DOHH2 (cell line): ENCODE results near the gene ADSL.

Experiments used
- H3F3A ChIP-seq: fragments of 200-600 bp; sonication (generic), shearing (Covaris generic); 2 replicates; pipeline ENCODE4 v1.6.0; 2016; ENCODE audit warnings: antibody characterized with exemption, mild to moderate bottlenecking; ENCODE audit not compliant: control insufficient read depth, insufficient read depth
- H3K27ac ChIP-seq: fragments of 200-600 bp; sonication (generic); 2 replicates; pipeline ENCODE4 v1.5.1; 2014; ENCODE audit warnings: low read depth, mild to moderate bottlenecking, low read length, moderate library complexity
- H3K27me3 ChIP-seq: fragments of 200-600 bp; sonication (generic); 2 replicates; pipeline ENCODE4 v1.6.1; 2014; ENCODE audit warnings: mild to moderate bottlenecking, low read length, mixed read lengths; ENCODE audit not compliant: control insufficient read depth
- H3K36me3 ChIP-seq: fragments of 200-600 bp; sonication (generic); 2 replicates; pipeline ENCODE4 v1.6.1; 2014; ENCODE audit warnings: mild to moderate bottlenecking, low read length, moderate library complexity, mixed read lengths; ENCODE audit not compliant: control insufficient read depth
- H3K4me1 ChIP-seq: fragments of 200-600 bp; sonication (generic); 2 replicates; pipeline ENCODE4 v1.6.1; 2014; ENCODE audit warnings: mild to moderate bottlenecking, low read length, mixed read lengths; ENCODE audit not compliant: control insufficient read depth
- H3K4me2 ChIP-seq: fragments of 200-600 bp; sonication (generic); 2 replicates; pipeline ENCODE4 v1.6.0; 2014; ENCODE audit warnings: mild to moderate bottlenecking, low read length, moderate library complexity
- H3K4me3 ChIP-seq: fragments of 200-600 bp; sonication (generic); 2 replicates; pipeline ENCODE4 v1.5.1; 2014; ENCODE audit warnings: mild to moderate bottlenecking, low read length, mixed read lengths
- H3K79me2 ChIP-seq: fragments of 200-600 bp; sonication (generic); 2 replicates; pipeline ENCODE4 v1.6.1; 2014; ENCODE audit warnings: mild to moderate bottlenecking, low read length, mixed read lengths; ENCODE audit not compliant: control insufficient read depth
- H3K9me2 ChIP-seq: fragments of 200-600 bp; sonication (generic); replicated peaks from 2 replicates; pipeline ENCODE4 v1.6.1; 2014; ENCODE audit warnings: mild to moderate bottlenecking, low read length, mixed read lengths; ENCODE audit not compliant: control insufficient read depth
- H3K9me3 ChIP-seq: fragments of 200-600 bp; sonication (generic); 2 replicates; pipeline ENCODE4 v1.6.1; 2014; ENCODE audit warnings: antibody characterized with exemption, low read length, mixed read lengths; ENCODE audit not compliant: control insufficient read depth, insufficient read depth
- H4K20me1 ChIP-seq: fragments of 200-600 bp; sonication (generic); 2 replicates; pipeline ENCODE4 v1.6.0; 2014; ENCODE audit warnings: low read depth, mild to moderate bottlenecking, antibody characterized with exemption, low read length, moderate library complexity; ENCODE audit not compliant: control insufficient read depth, insufficient read depth
- CTCF ChIP-seq: fragments of 200-600 bp; sonication (generic); IDR thresholded peaks from one replicate; pipeline ENCODE4 v1.5.1; 2014; ENCODE audit warnings: antibody characterized with exemption, mild to moderate bottlenecking, low read depth, low read length; ENCODE audit not compliant: poor library complexity, severe bottlenecking
- EZH2phosphoT487 ChIP-seq: fragments of 200-600 bp; sonication (generic); IDR thresholded peaks from 2 replicates; pipeline ENCODE4 v1.6.1; 2017; ENCODE audit warnings: borderline replicate concordance, mild to moderate bottlenecking, antibody characterized with exemption, low read length, moderate library complexity, mixed read lengths

The ADSL gene

GRCh38 chr22:40388231-40388630 lies 41.9 kb downstream of the ADSL start:
- H3K27ac ChIP-seq = no peak overlapping the region

GRCh38 chr22:40391417-40391816 lies 45.1 kb downstream of the ADSL start:
- TF ChIP-seq EZH2phosphoT487 (no peak), CTCF (no peak)
- no peak overlapping the region for H3K4me2 ChIP-seq
- no peaks in the 10 kb centered on the region for H3K27me3 ChIP-seq

More at GRCh38 chr22:40388231-40388630, 41.9 kb downstream of the ADSL start:
- Histone ChIP-seq H3K9me3 (no peaks in the 10 kb centered on the region), H3K4me2 (no peak overlapping the region), H3K4me1 (peaks cover 66% of the 10 kb centered on the region), H3K27me3 (no peaks in the 10 kb centered on the region), H3K79me2 (peaks cover 83% of the 10 kb centered on the region), H4K20me1 (no peaks in the 10 kb centered on the region), H3K36me3 (peaks cover 29% of the 10 kb centered on the region), H3F3A (peaks cover 13% of the 10 kb centered on the region; the same call in 1 of the 2 replicates), H3K9me2 (no peaks in the 10 kb centered on the region), H3K4me3 (no peak overlapping the region)
- TF ChIP-seq EZH2phosphoT487 (no peak), CTCF (no peak)

GRCh38 chr22:40392618-40393017 lies 46.3 kb downstream of the ADSL start:
- H3K36me3 ChIP-seq = peaks cover 31% of the 10 kb centered on the region
- H3K4me3 ChIP-seq = no peak overlapping the region
- peaks cover 66% of the 10 kb centered on the region for H3K79me2 ChIP-seq
- no peak overlapping the region for H3K27ac ChIP-seq
- no peak overlapping the region for H3K4me2 ChIP-seq
- H3K9me2 ChIP-seq = no peaks in the 10 kb centered on the region
- no peaks in the 10 kb centered on the region for H3K27me3 ChIP-seq
- H3F3A ChIP-seq = peaks cover 14% of the 10 kb centered on the region
- H3K9me3 ChIP-seq = no peaks in the 10 kb centered on the region
- H4K20me1 ChIP-seq = no peaks in the 10 kb centered on the region
- TF ChIP-seq CTCF (no peak), EZH2phosphoT487 (no peak)
- H3K4me1 ChIP-seq = peaks cover 68% of the 10 kb centered on the region

More at GRCh38 chr22:40391417-40391816, 45.1 kb downstream of the ADSL start:
- no peaks in the 10 kb centered on the region for H3K9me2 ChIP-seq
- H4K20me1 ChIP-seq = no peaks in the 10 kb centered on the region
- no peak overlapping the region for H3K4me3 ChIP-seq
- H3K9me3 ChIP-seq = no peaks in the 10 kb centered on the region
- peaks cover 39% of the 10 kb centered on the region for H3K36me3 ChIP-seq
- H3K4me1 ChIP-seq = peaks cover 68% of the 10 kb centered on the region
- peaks cover 14% of the 10 kb centered on the region for H3F3A ChIP-seq
- no peak overlapping the region for H3K27ac ChIP-seq
- peaks cover 75% of the 10 kb centered on the region for H3K79me2 ChIP-seq
